KG1 (cell line): Measurements from ENCODE around the gene CRIP1.
A peak's percentile ranks its signal among the peaks of the same experiment; 100 is the strongest.

Experiments used
- DNase-seq: peaks from one replicate; lab custom pipeline; 2025; lab: John Stamatoyannopoulos, UW

The CRIP1 gene

GRCh38 chr14:105480807-105481801 lies 5.6 kb upstream of the CRIP1 start:
- peak; percentile 66 for DNase-seq

- DNase-seq = peak; percentile 72
Observed at GRCh38 chr14:105481886-105482457, 4.7 kb upstream of the CRIP1 start.

GRCh38 chr14:105482486-105483110 lies 4.1 kb upstream of the CRIP1 start:
- DNase-seq = no peak

GRCh38 chr14:105483300-105484068 lies 3.2 kb upstream of the CRIP1 start:
- no peak for DNase-seq

DNA sequence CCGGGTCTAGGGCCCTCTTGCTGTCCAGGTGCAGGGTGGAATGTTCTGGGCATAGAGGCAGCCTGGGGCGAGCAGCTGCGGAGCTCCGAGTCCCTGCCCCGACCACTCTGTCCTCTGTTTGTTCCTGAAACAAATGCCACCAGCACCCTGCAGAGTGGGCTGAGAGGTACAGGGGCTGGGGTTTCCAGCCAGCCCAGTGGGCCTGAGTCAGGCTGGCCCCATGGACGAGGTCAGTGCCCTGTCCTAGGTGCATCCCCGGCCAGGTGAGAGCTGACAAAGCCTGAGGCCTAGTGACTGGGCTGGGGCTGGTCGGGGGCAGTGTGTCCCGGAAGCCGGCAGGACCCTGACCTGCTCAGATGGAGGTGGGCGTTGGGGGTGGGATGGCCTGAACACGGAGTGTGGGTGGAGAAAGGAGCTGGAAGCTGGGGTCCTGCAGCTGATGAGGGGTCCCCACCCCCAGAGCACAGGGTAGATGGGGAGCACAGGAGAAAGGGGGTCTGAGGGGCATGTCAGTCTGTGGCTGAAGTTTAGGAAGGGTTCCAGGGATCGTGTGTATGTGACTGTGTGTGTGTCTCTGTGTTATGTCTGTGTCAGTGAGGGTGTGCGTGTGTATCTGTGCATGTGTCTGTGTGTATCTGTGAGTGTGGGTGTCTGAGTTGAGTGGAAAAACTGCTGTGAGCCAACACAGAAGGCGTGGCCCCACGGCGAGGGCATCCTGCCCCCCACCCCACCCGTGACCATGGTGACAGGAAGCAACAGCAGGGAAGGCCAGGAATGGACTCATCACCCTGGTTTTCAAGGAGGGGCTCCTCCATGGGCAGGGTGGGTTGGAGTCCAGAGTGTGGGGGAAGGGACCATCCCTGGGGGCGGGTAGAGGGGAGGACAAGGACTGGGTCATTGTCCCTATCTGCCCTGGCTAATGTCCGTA lies 2.4 kb upstream of the CRIP1 start:
- DNase-seq = no peak

DNA sequence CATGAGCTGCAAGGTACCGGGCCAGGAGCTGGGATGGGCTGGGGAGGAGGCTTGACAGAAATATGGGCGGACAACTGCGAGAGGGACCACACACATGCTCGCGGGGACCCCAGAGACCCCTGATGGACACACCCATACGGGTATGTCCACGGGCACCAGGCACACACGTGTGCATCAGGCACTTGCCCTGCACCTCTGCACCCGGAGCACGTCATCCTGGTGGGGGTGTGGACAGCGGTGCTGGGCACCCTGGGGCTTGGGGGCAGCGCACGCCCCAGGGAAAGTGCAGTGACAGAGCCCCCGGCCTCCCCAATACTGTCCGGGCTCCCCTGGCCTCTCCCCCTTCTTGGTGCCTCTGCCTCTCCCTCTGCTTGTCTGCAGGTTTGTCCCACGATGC lies 1.7 kb upstream of the CRIP1 start:
- DNase-seq = no peak

- no peak for DNase-seq
Observed at GRCh38 chr14:105485739-105486162, 935 bp upstream of the CRIP1 start.

GRCh38 chr14:105486974-105487448 lies 325 bp downstream of the CRIP1 start:
- no peak for DNase-seq

DNA sequence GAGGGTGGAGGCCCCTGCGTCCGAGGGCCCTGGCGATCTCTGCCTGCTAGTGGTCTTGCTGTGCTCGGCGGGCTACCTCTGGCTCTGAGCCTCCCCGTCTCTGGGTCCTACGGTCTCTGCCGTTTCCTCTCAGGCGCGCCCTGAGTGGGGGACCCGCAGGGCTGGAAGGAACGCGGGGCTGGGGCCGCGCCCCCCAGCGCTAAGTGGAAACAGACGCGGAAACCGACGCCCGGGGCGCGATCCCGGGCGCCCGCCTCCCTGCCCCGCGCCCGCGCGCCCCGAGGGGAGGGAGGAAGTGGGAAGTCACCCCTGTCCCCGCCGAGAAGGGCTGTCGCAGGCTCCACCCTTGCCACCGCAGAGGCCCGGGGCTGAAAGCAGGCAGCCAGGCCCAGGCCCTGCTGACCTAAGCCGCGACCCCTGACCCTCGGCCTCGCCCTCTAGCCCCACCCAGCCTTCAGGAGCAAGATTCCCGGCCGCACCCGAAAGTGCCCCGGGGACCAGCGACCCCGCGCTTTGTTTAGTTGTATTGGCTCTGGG lies 831 bp downstream of the CRIP1 start:
- no peak for DNase-seq

DNA sequence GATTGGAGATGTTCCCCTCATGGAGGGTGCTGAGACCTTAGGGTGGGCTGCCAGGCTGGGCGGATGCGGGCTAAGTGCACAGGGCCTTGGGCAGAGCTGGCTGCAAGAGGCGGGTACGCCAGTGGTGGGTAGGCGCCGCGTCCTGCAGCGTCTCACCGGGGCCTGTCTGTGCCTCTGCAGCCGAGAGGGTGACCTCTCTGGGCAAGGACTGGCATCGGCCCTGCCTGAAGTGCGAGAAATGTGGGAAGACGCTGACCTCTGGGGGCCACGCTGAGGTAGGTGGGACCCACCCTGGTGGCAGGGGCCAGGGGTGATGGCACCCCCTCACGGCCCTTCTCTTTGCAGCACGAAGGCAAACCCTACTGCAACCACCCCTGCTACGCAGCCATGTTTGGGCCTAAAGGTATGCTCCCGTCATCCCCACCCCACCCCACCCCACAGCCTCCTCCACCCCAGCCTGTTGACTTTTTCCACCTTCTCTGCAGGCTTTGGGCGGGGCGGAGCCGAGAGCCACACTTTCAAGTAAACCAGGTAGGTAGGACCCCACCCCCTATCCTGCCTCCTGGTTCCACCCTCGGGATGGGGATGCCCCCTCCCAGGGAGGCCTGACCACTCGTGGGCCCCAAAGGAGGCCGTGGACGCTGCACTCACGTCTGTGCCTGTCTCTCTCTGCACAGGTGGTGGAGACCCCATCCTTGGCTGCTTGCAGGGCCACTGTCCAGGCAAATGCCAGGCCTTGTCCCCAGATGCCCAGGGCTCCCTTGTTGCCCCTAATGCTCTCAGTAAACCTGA lies 1.5 kb downstream of the CRIP1 start:
- DNase-seq = no peak

DNA sequence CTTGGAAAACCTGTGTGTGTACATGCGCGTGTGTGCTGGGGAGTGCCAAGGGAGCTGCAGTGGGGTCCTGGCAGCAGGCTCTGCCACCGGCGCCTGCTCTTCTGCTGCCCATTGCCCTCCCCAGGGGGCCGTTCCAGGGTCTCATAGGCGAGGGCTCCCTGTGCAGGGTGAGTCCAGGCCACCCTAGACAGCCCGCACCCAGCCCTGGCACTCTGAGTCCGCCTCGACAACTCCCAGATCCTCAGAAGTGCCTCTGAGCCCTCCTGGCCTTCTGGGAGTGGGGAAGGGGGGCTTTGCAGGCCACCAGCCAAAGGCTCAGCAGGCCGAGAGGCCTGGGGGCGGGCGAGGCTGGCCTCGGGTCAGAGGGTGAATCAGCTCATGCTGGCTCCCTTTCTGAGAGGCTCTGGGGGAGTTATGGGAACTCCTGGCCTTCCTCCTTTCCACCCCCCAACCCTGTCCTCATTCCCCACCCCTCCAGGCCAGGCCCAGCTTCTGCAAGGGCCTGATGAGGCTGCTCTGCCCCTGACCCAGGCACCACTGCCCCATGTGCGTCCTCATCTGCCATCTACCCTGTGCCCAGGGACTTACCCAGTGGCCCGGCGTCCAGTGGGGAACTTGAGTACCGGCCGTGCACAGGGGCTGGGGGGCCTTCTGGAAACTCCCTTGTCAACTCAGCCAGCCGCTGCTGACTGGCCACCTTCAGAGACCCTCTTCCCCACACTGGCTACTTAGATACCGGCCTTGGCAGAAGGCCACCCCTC lies 2.3 kb downstream of the CRIP1 start:
- DNase-seq = no peak

DNA sequence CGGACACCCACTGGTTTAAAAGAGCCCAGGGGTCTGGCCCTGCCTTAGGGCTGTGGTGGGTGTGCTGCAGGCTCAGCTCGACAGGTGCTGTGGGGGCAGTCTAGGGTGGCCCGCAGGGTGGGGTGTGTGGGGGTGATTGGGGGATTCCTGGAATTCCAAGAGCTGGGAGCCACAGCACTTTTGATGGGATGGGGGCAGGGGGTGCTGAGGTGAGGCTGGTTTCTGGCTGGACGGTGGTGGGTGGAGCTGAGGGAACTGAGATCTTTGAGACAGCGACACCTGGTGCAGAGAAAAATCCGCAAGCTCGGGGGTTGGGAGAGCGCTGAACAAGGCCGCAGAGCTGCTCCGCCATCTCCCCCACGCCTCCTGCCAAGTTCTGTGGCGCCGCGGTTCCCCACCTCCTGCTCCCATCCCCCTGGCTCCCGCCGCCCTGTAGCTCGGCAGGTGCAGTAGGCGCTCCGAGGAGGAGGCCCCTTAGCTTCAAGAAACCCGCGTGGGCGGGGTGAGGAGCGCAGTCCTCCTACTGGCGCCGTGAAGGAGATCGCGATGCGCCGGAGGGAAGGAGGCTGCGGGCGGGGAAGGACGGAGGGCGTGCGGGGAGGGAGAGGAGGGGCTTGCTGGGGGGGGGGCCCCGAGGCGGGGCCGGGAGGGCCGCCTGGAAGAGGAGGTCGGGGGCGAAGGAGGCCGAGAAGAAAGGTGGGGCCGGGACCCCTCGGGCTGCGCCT lies 3.0 kb downstream of the CRIP1 start:
- DNase-seq = peak; percentile 92

GRCh38 chr14:105490267-105490571 lies 3.5 kb downstream of the CRIP1 start:
- no peak for DNase-seq

DNA sequence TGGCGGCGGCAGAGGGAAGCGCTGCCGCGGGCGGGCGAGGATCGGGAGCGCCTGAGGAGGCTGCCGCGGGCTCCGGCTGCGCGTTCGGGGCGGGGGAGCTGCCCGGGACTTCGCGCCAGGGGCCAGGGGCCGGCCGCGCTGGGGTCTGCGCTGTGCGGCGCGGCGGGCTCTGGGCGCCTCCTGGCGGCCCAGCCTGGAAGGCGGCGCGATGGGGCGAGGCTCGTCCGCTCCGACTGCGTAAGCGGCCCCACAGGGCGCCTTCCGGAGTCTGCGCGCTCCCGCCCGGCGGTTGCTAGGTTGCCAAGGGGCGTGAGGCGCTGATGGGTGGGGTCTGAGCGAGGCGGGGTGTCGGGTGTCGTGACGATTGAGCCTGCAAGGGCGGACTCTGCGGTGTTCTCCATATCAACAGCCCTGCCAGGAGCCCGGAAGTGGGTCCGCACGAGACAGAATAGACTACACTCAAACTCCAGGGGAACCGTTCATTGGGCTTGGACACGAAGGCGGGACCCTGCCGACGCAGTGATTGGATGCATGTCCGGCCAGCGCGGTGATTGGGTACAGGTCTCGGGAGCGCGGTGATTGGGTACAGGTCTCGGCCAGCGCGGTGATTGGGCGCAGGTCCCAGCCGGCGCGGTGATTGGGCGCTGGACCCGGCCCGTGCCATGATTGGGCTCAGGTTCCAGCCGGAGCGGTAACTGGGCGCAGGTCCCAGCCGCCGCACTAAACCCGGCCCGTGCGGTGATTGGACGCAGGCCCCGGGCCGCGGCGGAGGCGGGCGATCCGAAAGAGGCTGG lies 4.1 kb downstream of the CRIP1 start, which contains the start of gene TEDC1:
Gene TEDC1, plus strand, starts transcription at position 675 of the 794 bp plus-strand sequence. CDS start 130 bp downstream, outside the sequence.
- DNase-seq = peak; percentile 96

GRCh38 chr14:105491366-105491973 lies 4.8 kb downstream of the CRIP1 start:
- DNase-seq = no peak

DNA sequence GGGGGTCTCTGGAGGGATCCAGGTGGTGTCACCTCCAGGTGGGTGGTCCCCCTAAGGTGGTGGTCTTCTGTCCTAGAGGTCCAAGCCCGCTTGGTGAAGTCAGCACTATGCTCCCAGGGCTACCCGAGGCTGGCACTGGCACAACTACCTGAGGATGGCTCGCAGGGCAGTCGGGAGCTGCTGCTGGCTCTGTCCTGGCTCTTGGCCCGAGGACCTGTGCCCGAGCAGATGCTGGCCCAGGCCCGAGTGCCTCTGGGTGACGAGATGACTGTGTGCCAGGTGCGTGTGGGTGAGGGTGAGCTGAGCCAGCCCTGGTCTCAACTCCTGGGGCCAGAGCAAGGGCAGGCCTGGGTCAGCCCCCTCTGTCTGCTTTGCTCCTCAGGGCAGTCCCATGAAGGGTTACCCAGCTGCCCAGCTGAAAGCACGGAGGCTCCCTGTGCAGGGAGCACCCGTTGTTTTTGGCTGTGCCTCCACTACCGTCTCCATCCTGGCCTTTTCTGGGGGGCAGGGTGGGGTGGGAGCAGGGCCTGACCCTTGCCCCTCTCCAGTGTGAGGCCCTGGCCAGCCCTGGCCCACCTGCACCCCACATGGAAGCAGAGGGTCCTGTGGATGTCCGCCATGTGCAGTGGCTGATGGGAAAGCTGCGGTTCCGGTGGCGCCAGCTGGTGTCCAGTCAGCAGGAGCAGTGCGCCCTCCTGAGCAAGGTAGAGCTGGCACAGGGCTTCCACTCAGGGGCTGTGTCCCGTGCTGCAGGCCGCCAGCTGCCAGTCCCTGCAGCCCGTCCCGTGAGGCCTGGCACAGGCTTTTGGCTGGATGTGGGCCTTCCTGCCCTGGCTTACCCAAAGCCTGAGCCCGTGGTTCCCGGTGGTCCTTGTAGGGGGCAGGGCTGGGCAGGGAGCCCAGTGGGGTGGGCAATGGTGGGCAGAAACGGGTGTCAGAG lies 5.6 kb downstream of the CRIP1 start:
- no peak for DNase-seq
